K562 (cell line): Measurements from ENCODE around the gene LMBR1. TPM values are rescaled to one million over a fixed set of nuclear protein-coding genes. Genes with fewer than 3 reads are reported as not detected.

Experiments
- BHLHE40 ChIP-seq: IDR thresholded peaks from 2 replicates; pipeline ENCODE4 v1.6.1; 2011; ENCODE audit warnings: low read length, improper control_type of control experiment
- BRD9 ChIP-seq: fragments of 450-650 bp; IDR thresholded peaks from 2 replicates; pipeline ENCODE4 v1.6.1; 2018; ENCODE audit warnings: low read depth; ENCODE audit not compliant: partially characterized antibody
- DPF2 ChIP-seq: fragments of 450-650 bp; IDR thresholded peaks from 2 replicates; pipeline ENCODE4 v1.6.1; 2016
- ESRRA ChIP-seq: fragments of 450-650 bp; IDR thresholded peaks from 2 replicates; pipeline ENCODE4 v1.6.1; 2014; ENCODE audit warnings: low read depth, mild to moderate bottlenecking, moderate library complexity, borderline replicate concordance
- FOXJ2 ChIP-seq: fragments of 200-800 bp; sonication (Bioruptor generic); IDR thresholded peaks from 2 replicates; pipeline ENCODE4 v1.6.1; 2016; ENCODE audit warnings: missing genetic modification characterization, missing compliant biosample characterization
- FOXK1 ChIP-seq: sonication (generic); formaldehyde crosslinking; IDR thresholded peaks from 2 replicates; pipeline ENCODE4 v1.8.0; 2022; ENCODE audit warnings: missing genetic modification reagents, mild to moderate bottlenecking, borderline replicate concordance
- FOXP4 ChIP-seq: sonication (generic); formaldehyde crosslinking; IDR thresholded peaks from 2 replicates; pipeline ENCODE4 v1.8.0; 2022; ENCODE audit warnings: mild to moderate bottlenecking, missing genetic modification reagents, borderline replicate concordance
- HDAC3 ChIP-seq: fragments of 450-650 bp; IDR thresholded peaks from 2 replicates; pipeline ENCODE4 v1.6.1; 2018; ENCODE audit warnings: borderline replicate concordance, mild to moderate bottlenecking, moderate library complexity; ENCODE audit not compliant: partially characterized antibody
- HEY1 ChIP-seq: fragments of 250-450 bp; sonication (Bioruptor Pico); IDR thresholded peaks from 2 replicates; pipeline ENCODE4 v1.5.0; 2020; ENCODE audit warnings: mild to moderate bottlenecking, moderate library complexity, borderline replicate concordance
- HNRNPLL ChIP-seq: fragments of 200-400 bp; formaldehyde crosslinking; IDR thresholded peaks from 2 replicates; pipeline ENCODE4 v1.6.1; 2017; ENCODE audit warnings: low read length, low read depth, mild to moderate bottlenecking; ENCODE audit not compliant: poor library complexity, severe bottlenecking
- HSF4 ChIP-seq: fragments of 250-450 bp; sonication (Bioruptor Pico); IDR thresholded peaks from 2 replicates; pipeline ENCODE4 v2.1.2; 2022; ENCODE audit warnings: mild to moderate bottlenecking, moderate library complexity, borderline replicate concordance
- MTA2 ChIP-seq: fragments of 450-650 bp; IDR thresholded peaks from 2 replicates; pipeline ENCODE4 v1.6.1; 2016; ENCODE audit warnings: low read depth
- MYNN ChIP-seq, 2 experiments: sonication (generic); formaldehyde crosslinking in 1 of 2; IDR thresholded peaks; 2 replicates each; pipeline versions ENCODE4 v1.5.0 to v1.6.1; 2016 to 2020; ENCODE audit warnings: antibody characterized with exemption in 1 of 2, missing genetic modification reagents in 1 of 2
- NCOR1 ChIP-seq: fragments of 450-650 bp; IDR thresholded peaks from 2 replicates; pipeline ENCODE4 v1.6.1; 2016; ENCODE audit warnings: mild to moderate bottlenecking, moderate library complexity
- NFYB ChIP-seq: IDR thresholded peaks from 2 replicates; pipeline ENCODE4 v1.6.1; 2011; ENCODE audit warnings: mild to moderate bottlenecking, moderate library complexity; ENCODE audit not compliant: insufficient read length; ENCODE audit errors: extremely low read depth
- PHF20 ChIP-seq: fragments of 450-650 bp; IDR thresholded peaks from 2 replicates; pipeline ENCODE4 v1.6.1; 2018; ENCODE audit not compliant: partially characterized antibody
- PRPF4 ChIP-seq: fragments of 200-400 bp; formaldehyde crosslinking; IDR thresholded peaks from one replicate; pipeline ENCODE4 v1.6.1; 2017; ENCODE audit warnings: low read length, low read depth, mild to moderate bottlenecking; ENCODE audit not compliant: insufficient read depth, poor library complexity, severe bottlenecking
- RNF219 ChIP-seq: fragments of 250-450 bp; sonication (Bioruptor Pico); IDR thresholded peaks from 2 replicates; pipeline ENCODE4 v1.5.0; 2022; ENCODE audit warnings: mild to moderate bottlenecking
- SMAD3 ChIP-seq: fragments of 450-650 bp; formaldehyde crosslinking; conservative IDR thresholded peaks from 2 replicates; pipeline ENCODE4 v1.4.0; 2020; ENCODE audit warnings: mild to moderate bottlenecking
- STAG1 ChIP-seq: sonication (generic); formaldehyde crosslinking; IDR thresholded peaks from 2 replicates; pipeline ENCODE4 v1.5.0; 2020; ENCODE audit warnings: missing genetic modification reagents, borderline replicate concordance
- XRCC4 ChIP-seq: IDR thresholded peaks from one replicate; pipeline ENCODE4 v1.6.1; 2011; ENCODE audit not compliant: insufficient read depth, insufficient read length; ENCODE audit errors: extremely low read depth
- YBX1 ChIP-seq: fragments of 450-650 bp; IDR thresholded peaks from 2 replicates; pipeline ENCODE4 v1.7.1; 2016; ENCODE audit warnings: mild to moderate bottlenecking
- ZEB2 ChIP-seq: fragments of 450-650 bp; IDR thresholded peaks from 2 replicates; pipeline ENCODE4 v1.6.1; 2016
- ZNF253 ChIP-seq: fragments of 250-450 bp; sonication (Bioruptor Pico); conservative IDR thresholded peaks from 2 replicates; pipeline ENCODE4 v1.6.1; 2021; ENCODE audit warnings: mild to moderate bottlenecking
- ZNF57 ChIP-seq: fragments of 450-650 bp; formaldehyde crosslinking; IDR thresholded peaks from 2 replicates; pipeline ENCODE4 v1.4.0; 2020; ENCODE audit warnings: mild to moderate bottlenecking, moderate library complexity
- polyA plus RNA-seq, 8 experiments: library from polyadenylated mRNA; depleted of rRNA in 4 of 8; stranded (reverse) in 5 of 8; unstranded in 3 of 8; fragments of >200 nt; fragmentation: Nextera tagmentation in 2 of 8; fragmentation: Illumina TruSeq in 1 of 8; extraction: Ambion mirVana in 2 of 8; extraction: Trizol in 1 of 8; gene quantifications; 2 replicates each; pipeline versions ENCODE4 v1.2.1 to v1.2.3, GENCODE V29; 2011 to 2014; ENCODE audit warnings: inconsistent platforms in 1 of 8, missing spikeins in 1 of 8
- total RNA-seq, 7 experiments: library from RNA; depleted of rRNA in 6 of 7; stranded (reverse); fragments of >200 nt in 6 of 7; fragmentation: Illumina TruSeq in 2 of 7; extraction: Trizol in 2 of 7; gene quantifications; 2 replicates each; pipeline versions ENCODE4 v1.2.1 to v1.2.3, GENCODE V29; 2011 to 2021; ENCODE audit warnings: low replicate concordance in 1 of 7
- TF ChIP-seq, protein P1 (sequence below), 2 experiments: fragments of 450-650 bp in 1 of 2; sonication (generic) in 1 of 2; formaldehyde crosslinking in 1 of 2; IDR thresholded peaks in 1 of 2; conservative IDR thresholded peaks in 1 of 2; 2 replicates each; pipeline versions ENCODE4 v1.6.1 to v1.8.1; 2016 to 2023; ENCODE audit warnings: mild to moderate bottlenecking in 2 of 2, moderate library complexity in 2 of 2, inconsistent platforms in 1 of 2, missing genetic modification reagents in 1 of 2

Gene LMBR1
- total and polyA plus RNA-seq, 9 of the 15 experiments (the other 6 are each of a cell fraction or from before 2014, with no cell fraction given): 7.7 to 90.0 (median 59.9) TPM

DNA sequence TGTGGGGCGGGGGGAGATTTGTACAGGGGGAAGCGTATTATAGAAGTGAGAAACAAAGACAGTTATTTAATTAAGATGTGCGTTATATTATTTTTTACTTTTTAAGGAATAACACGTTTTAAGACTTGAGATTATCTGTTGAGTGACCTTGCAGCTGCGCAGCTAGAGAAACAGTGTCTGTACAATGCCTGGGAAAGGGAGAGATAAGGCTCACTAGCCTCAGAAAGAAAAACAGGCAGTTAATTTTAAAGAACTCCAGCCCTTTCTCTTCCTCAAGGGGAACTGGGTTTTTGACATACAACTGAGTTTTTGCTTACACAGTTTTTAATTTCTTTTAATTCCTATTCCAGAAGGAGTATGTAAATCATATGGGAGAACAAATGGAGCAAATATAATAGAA, 50.7 kb downstream of the LMBR1 start (continued):
- TF ChIP-seq RNF219 (CRISPR knock-in tag): no peak
- peak; percentile 14; the same call in 1 of the 2 replicates for TF ChIP-seq MTA2
- TF ChIP-seq XRCC4: no peak
- TF ChIP-seq HDAC3: peak; percentile 11
- TF ChIP-seq, protein P1, sequence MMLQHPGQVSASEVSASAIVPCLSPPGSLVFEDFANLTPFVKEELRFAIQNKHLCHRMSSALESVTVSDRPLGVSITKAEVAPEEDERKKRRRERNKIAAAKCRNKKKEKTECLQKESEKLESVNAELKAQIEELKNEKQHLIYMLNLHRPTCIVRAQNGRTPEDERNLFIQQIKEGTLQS (IDR thresholded peaks at IDR 0.05): no peak
- TF ChIP-seq, protein P1 (CRISPR knock-in tag; conservative IDR thresholded peaks at IDR 0.05): no peak
- TF ChIP-seq BRD9: no peak
- no peak for TF ChIP-seq STAG1 (CRISPR knock-in tag)
- TF ChIP-seq PRPF4: no peak
- no peak for TF ChIP-seq ZNF253 (CRISPR knock-in tag)
- no peak for TF ChIP-seq FOXJ2
- TF ChIP-seq HNRNPLL: no peak
- peak; percentile 31; the same call in 1 of the 2 replicates for TF ChIP-seq ESRRA
- TF ChIP-seq YBX1: no peak
- no peak for TF ChIP-seq FOXP4 (CRISPR knock-in tag)
- peak; percentile 78 for TF ChIP-seq DPF2
- no peak for TF ChIP-seq MYNN (IDR thresholded peaks at IDR 0.05)
- no peak for TF ChIP-seq MYNN (CRISPR knock-in tag; IDR thresholded peaks at IDR 0.05)
- no peak for TF ChIP-seq SMAD3
- no peak for TF ChIP-seq PHF20
- 0 out of 2 replicates have a peak, but pooled peaks have one; percentile 42 for TF ChIP-seq NCOR1
- no peak for TF ChIP-seq NFYB
- no peak for TF ChIP-seq HSF4 (CRISPR knock-in tag)
- TF ChIP-seq HEY1 (CRISPR knock-in tag): no peak
- no peak for TF ChIP-seq ZNF57 (CRISPR knock-in tag)
- 0 out of 2 replicates have a peak, but pooled peaks have one; percentile 33 for TF ChIP-seq BHLHE40
- TF ChIP-seq FOXK1: no peak
- TF ChIP-seq ZEB2: no peak
